ENCODE data around the gene MBNL1. TPM values are rescaled to one million over a fixed set of nuclear protein-coding genes. Genes with fewer than 3 reads are reported as not detected.

The MBNL1 gene
- total RNA-seq, 1 experiment from 2014 or later, result 200 TPM

DNA sequence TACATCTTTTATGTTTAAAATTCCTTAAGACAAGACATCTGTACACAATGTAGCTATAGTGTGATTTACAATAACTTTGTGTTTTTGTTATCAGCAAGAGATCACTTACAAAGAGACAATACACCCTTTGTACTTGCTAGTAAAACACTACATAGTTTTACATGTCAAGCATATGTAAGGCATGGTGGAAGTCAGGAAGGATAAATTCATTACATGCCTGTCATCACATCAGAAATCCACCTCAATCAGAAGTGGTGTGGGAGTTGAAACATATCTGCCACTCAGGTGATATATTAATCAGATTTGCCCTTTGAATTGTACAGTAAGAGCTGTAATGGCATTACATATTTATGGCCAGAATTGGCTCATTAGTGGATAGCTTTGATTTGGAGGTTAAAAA lies 95.5 kb downstream of the MBNL1 start:
- H3K4me2 ChIP-seq (ENCODE audit: low read length), result no peak overlapping the region
- ATAC-seq (no peak), DNase-seq (ENCODE audit: low read depth, low spot score) (no peak)
- H3K9ac ChIP-seq (ENCODE audit: low read length), result no peak overlapping the region
- no peaks in the 10 kb centered on the region for H3K36me3 ChIP-seq (ENCODE audit: control insufficient read depth in 1 of 2, insufficient read depth in 2 of 2, low read length in 2 of 2)
- no peak overlapping the region for H3K27ac ChIP-seq (ENCODE audit: low read depth, low read length)
- peaks cover 98% of the 10 kb centered on the region for H3K79me2 ChIP-seq (ENCODE audit: insufficient read depth, low read length)
- H4K20me1 ChIP-seq (ENCODE audit: insufficient read depth), result peaks cover 9% of the 10 kb centered on the region; the same call in 1 of the 2 replicates
- intact Hi-C loops (cut with micrococcal nuclease), result no loop called here
- H3K4me1 ChIP-seq (ENCODE audit: control insufficient read depth in 1 of 2, insufficient read depth in 2 of 2, low read length in 2 of 2), result peaks cover 29 to 33% of the 10 kb centered on the region in 2 experiments
- ChIA-PET CTCF (no interaction called here), POLR2A (no interaction called here), RAD21 (ENCODE audit: low non-redundant PET in 1 of 2, low total read pairs in 2 of 2, uncharacterized antibody in 2 of 2, unreplicated experiment in 2 of 2) (interaction anchor here in 1 of 2 experiments (0.7 kb wide), 1 partner anchor 49 kb away, joined by 3 read pairs; no protein-coding TSS in a partner anchor)
- BruUV-seq (replicated peaks), result no TSS peak
- no peaks in the 10 kb centered on the region for H3K27me3 ChIP-seq (ENCODE audit: insufficient read depth, low read length)
- H3K4me3 ChIP-seq (replicated peaks in 1 of 2; ENCODE audit: low read depth in 1 of 2, low read length in 2 of 2), result no peak overlapping the region
- H2AFZ ChIP-seq (ENCODE audit: low read depth, low read length, poor library complexity, severe bottlenecking), result no peak overlapping the region
- TF ChIP-seq SP1 (IDR thresholded peaks at IDR 0.05; ENCODE audit: low read depth) (no peak), SIN3A (IDR thresholded peaks at IDR 0.05; ENCODE audit: low read depth) (no peak), YY1 (IDR thresholded peaks at IDR 0.05; ENCODE audit: extremely low read depth, insufficient replicate concordance, low read depth, low read length) (no peak), JUND (IDR thresholded peaks at IDR 0.05) (no peak), ZFX (IDR thresholded peaks at IDR 0.05) (no peak), POLR2AphosphoS5 (IDR thresholded peaks at IDR 0.05; ENCODE audit: low read depth, low read length) (no peak), RAD21 (IDR thresholded peaks at IDR 0.05; ENCODE audit: low read depth) (no peak)
- no peaks in the 10 kb centered on the region for H3K9me3 ChIP-seq (ENCODE audit: control insufficient read depth in 1 of 2, insufficient read depth in 1 of 2, low read depth in 1 of 2, low read length in 2 of 2)
- no peaks in the 10 kb centered on the region for H3K9me2 ChIP-seq (ENCODE audit: insufficient read depth)

DNA sequence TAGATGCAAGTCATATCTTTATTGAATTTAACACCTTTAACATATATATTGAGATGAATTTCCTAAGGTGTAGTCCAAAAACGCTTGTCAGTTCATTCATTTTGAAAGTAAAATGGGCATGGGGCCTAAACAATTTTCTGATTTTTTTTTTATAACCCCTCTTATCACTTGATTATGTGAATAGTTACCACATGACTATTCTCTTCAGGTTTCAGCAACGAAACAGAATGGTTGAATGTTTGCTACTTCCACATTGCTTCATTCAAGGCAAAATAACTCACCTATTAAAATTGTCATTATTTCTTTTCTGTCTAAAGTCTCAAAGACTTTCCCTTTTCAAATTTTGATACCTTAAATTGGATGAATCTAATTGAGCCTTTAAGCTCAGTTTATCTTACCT lies 96.4 kb downstream of the MBNL1 start:
- intact Hi-C loops (cut with micrococcal nuclease), result no loop called here
- Histone ChIP-seq H3K4me3 (replicated peaks in 1 of 2; ENCODE audit: low read depth in 1 of 2, low read length in 2 of 2) (no peak overlapping the region), H3K36me3 (ENCODE audit: control insufficient read depth in 1 of 2, insufficient read depth in 2 of 2, low read length in 2 of 2) (no peaks in the 10 kb centered on the region), H2AFZ (ENCODE audit: low read depth, low read length, poor library complexity, severe bottlenecking) (no peak overlapping the region), H3K27me3 (ENCODE audit: insufficient read depth, low read length) (no peaks in the 10 kb centered on the region), H3K4me2 (ENCODE audit: low read length) (no peak overlapping the region), H4K20me1 (ENCODE audit: insufficient read depth) (0 out of 2 replicates have a peak, but pooled peaks cover 9% of the 10 kb centered on the region), H3K9ac (ENCODE audit: low read length) (no peak overlapping the region), H3K9me3 (ENCODE audit: control insufficient read depth in 1 of 2, insufficient read depth in 1 of 2, low read depth in 1 of 2, low read length in 2 of 2) (no peaks in the 10 kb centered on the region), H3K9me2 (ENCODE audit: insufficient read depth) (no peaks in the 10 kb centered on the region), H3K4me1 (ENCODE audit: control insufficient read depth in 1 of 2, insufficient read depth in 2 of 2, low read length in 2 of 2) (peaks cover 24 to 25% of the 10 kb centered on the region in 2 experiments), H3K79me2 (ENCODE audit: insufficient read depth, low read length) (peaks cover 98% of the 10 kb centered on the region), H3K27ac (ENCODE audit: low read depth, low read length) (peak overlapping the region; percentile 15; the same call in 1 of the 2 replicates)
- RAD21 ChIA-PET (ENCODE audit: low non-redundant PET in 1 of 2, low total read pairs in 2 of 2, uncharacterized antibody in 2 of 2, unreplicated experiment in 2 of 2), result no interaction called here
- no peak for DNase-seq (ENCODE audit: low read depth, low spot score)
- POLR2A ChIA-PET, result no interaction called here
- BruUV-seq (replicated peaks), result no TSS peak
- no peak for ATAC-seq
- CTCF ChIA-PET, result no interaction called here
- TF ChIP-seq EGR1 (IDR thresholded peaks at IDR 0.05; ENCODE audit: low read depth), result no peak
- TF ChIP-seq, protein P1, sequence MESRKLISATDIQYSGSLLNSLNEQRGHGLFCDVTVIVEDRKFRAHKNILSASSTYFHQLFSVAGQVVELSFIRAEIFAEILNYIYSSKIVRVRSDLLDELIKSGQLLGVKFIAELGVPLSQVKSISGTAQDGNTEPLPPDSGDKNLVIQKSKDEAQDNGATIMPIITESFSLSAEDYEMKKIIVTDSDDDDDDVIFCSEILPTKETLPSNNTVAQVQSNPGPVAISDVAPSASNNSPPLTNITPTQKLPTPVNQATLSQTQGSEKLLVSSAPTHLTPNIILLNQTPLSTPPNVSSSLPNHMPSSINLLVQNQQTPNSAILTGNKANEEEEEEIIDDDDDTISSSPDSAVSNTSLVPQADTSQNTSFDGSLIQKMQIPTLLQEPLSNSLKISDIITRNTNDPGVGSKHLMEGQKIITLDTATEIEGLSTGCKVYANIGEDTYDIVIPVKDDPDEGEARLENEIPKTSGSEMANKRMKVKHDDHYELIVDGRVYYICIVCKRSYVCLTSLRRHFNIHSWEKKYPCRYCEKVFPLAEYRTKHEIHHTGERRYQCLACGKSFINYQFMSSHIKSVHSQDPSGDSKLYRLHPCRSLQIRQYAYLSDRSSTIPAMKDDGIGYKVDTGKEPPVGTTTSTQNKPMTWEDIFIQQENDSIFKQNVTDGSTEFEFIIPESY (IDR thresholded peaks at IDR 0.05; ENCODE audit: extremely low read depth, insufficient replicate concordance, low read length), result no peak
- TF ChIP-seq POLR2AphosphoS5 (IDR thresholded peaks at IDR 0.05; ENCODE audit: low read depth, low read length), result no peak
- no peak for TF ChIP-seq REST (IDR thresholded peaks at IDR 0.05; ENCODE audit: low read depth)
- TF ChIP-seq RAD21 (IDR thresholded peaks at IDR 0.05; ENCODE audit: low read depth), result no peak
- TF ChIP-seq MAX (IDR thresholded peaks at IDR 0.05), result no peak
- no peak for TF ChIP-seq ZNF274 (IDR thresholded peaks at IDR 0.05; ENCODE audit: low read depth, low read length)
- no peak for TF ChIP-seq SIN3A (IDR thresholded peaks at IDR 0.05; ENCODE audit: low read depth)
- no peak for TF ChIP-seq CEBPB (IDR thresholded peaks at IDR 0.05; ENCODE audit: low read depth)
